Gastrocnemius medialis (tissue), 4 donors: ENCODE data around the gene CDH4.

Experiments used
- POLR2A ChIP-seq, 2 donors: fragments of 450-650 bp; IDR thresholded peaks; one replicate each; pipeline ENCODE4 v1.6.1; 2017; ENCODE audit warnings: antibody characterized with exemption in 2 of 2, mild to moderate bottlenecking in 2 of 2, moderate library complexity in 2 of 2
- TF ChIP-seq, protein P1 (sequence below), 5 experiments: fragments of 450-650 bp in 3 of 5; fragments of 200-600 bp in 2 of 5; sonication (generic) in 2 of 5; IDR thresholded peaks in 4 of 5; conservative IDR thresholded peaks in 1 of 5; 1 replicate in 4 of 5; 2 replicates in 1 of 5; pipeline ENCODE4 v1.5.1; 2016 to 2019; ENCODE audit warnings: antibody characterized with exemption in 5 of 5, mild to moderate bottlenecking in 3 of 5, moderate library complexity in 3 of 5

DNA sequence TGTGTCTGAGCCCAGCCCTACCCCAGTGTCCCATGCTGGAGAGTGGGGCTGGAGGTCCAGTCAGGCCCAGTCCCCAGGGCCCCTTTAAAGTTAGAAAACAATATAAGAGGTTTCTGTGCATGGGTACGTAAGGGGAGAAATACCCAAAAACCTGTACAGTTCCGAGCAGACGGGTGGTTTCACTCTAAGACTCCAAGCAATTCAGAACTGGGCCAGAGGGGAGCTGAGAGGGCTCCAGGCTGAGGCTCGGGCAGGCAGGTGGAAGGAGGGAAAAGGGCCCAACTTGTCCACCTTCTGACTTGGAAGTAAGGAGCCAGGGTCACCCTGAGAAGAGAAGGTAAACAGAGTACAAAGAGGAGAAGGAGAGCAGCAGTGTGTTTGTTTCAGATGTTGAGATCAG lies 296.0 kb downstream of the CDH4 start:
- TF ChIP-seq, protein P1, sequence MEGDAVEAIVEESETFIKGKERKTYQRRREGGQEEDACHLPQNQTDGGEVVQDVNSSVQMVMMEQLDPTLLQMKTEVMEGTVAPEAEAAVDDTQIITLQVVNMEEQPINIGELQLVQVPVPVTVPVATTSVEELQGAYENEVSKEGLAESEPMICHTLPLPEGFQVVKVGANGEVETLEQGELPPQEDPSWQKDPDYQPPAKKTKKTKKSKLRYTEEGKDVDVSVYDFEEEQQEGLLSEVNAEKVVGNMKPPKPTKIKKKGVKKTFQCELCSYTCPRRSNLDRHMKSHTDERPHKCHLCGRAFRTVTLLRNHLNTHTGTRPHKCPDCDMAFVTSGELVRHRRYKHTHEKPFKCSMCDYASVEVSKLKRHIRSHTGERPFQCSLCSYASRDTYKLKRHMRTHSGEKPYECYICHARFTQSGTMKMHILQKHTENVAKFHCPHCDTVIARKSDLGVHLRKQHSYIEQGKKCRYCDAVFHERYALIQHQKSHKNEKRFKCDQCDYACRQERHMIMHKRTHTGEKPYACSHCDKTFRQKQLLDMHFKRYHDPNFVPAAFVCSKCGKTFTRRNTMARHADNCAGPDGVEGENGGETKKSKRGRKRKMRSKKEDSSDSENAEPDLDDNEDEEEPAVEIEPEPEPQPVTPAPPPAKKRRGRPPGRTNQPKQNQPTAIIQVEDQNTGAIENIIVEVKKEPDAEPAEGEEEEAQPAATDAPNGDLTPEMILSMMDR (IDR thresholded peaks at IDR 0.05 in 4 of 5, conservative IDR thresholded peaks at IDR 0.05 in 1 of 5), result no peak
- TF ChIP-seq POLR2A (IDR thresholded peaks at IDR 0.05), result no peak
